ENCODE measurements around the gene PRDM11.

The PRDM11 gene

DNA sequence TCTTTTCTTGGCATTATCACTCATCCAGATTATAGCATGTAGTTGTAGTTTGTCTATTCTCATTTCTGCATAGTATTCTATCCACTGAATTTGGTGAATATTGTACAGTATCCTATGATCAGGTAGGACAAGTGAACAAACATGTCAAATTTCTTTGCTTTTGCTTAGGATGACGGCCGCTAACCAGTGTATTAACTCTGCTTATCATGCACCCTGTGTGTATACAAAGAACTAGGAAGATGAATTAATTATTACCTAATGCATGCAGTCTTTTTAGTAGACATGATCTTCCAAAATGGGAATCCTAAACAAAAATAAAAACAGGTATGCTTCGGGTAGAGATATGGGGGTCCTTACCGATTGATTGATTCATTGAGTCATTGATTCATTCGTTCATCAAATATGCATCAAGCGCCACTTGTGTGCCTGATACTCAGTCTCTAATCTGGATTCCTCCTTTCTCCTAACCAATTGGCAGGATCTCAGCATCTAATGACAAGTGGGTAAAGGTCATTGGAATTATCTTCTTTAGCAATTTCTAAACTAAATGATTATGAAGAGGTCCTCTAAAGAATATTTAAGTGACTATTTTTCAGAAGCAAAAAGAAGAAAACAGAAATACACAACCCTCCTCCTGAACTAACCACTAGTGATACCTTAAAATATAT lies 27.9 kb downstream of the PRDM11 start:
- DNase-seq (ENCODE audit: low read depth) = no peak

DNA sequence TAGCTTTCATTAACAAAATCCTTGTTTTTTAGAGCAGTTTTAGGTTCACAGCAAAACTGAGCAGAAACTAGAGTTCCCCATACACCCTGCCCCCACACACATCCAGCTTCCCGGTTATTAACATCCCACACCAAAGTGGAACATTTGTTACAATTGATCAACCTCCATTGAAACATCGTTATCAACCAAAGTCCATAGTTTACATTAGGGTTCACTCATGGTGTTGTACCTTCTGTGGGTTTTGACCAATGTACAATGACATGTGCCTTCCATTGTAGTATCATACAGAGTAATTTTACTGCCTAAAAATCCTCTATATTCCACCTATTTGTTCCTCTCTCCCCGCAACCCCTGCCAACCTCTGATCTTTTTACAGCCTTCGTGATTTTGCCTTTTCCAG lies 28.5 kb downstream of the PRDM11 start:
- DNase-seq (ENCODE audit: low read depth) = no peak

DNA sequence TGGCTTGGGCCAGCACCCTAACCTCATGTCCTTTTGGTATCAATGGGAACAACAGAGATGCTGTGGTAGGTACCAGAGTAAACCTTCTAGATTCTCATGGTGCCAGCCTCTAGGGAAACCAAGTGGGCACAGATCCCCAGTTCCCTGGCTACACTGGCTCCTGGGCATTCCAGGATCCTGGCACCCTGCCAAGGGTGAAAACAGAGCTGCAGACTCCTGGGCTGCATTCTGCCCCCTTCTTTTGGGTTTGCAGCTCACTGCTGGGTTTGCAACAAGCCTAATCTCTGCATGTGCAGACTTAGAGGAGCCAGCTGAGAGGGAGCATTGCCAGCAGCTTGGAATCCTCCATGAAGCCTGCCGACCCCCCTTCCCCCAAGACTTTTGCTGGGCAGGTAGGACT lies 30.6 kb downstream of the PRDM11 start:
- DNase-seq (ENCODE audit: low read depth) = no peak

DNA sequence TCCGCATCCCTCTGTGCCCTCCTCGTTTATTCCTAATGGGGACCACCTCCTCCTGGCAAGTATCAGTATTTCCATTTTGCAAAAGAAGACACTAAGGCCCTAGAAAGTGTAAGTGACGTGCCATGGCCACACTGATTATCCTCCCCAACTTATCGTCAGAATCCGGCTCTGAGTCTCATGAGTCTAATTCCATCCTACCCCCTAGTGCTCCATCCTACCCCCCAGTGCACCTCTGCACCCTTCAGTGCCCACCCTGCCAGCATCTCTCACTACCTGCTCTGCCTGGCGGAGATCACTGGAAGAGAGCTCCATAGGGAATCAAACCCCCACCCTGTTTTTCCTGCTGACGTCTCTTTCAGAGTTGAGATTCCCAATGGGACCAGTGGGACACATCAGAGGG lies 31.8 kb downstream of the PRDM11 start:
- DNase-seq (ENCODE audit: low read depth) = no peak

DNA sequence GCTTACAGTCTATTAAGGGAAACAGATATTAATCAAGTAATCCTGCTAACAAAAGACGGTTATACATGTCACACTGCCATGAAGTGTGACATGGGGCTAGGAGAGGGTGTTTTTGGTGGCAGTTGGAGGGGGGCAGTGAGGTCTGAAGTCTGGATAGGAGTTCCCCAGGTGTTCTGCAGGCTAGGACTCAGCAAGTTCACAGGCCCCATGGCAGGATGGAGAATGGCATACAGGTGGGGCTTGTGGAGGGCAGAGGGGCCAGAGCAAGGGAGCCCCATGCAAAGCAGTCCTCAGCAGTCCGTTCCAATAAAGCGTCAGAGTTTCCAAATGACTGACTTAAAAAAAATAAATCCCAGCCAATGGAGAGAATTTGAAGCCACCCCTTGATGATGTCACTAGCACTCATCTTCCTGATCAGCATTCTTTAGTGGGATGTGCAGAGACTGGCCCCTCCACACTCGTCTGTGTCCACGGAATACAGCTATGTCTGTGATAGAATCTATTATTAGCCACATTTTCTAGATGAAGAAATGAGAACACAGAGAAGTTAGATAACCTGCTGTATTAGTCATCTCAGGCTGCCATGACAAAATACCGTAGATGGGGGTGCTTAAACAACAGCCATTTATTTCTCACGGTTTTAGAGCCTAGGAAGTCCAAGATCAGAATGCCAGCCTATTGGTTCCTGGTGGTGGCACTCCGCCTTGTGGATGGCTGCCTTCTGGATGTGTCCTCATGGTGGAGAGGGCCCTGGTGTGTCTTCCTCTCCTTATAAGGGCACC lies 32.6 kb downstream of the PRDM11 start:
- no peak for DNase-seq (ENCODE audit: low read depth)

DNA sequence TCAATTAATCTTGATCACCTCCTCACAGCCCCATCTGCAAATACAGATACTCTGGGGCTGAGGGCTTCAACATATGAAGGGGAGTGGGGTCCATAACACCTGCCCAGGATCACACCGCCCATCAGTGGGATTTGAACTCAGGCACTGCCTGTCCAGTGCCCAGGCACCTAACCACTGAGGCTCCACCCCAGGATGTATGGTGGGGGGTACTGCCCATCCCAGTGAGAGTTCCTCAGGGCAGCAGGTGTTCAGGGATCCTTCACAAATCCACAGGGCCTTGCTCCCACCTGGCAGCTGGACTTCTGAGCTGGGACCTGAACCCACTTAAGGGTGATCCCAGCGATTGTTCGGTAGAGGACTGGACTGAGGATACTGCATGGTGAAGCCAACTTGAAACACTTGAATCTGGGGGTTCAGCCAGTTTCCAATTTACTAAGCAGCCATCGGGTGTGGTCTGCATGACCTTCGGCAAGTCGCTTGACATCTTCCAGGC lies 33.3 kb downstream of the PRDM11 start:
- no peak for DNase-seq (ENCODE audit: low read depth)

DNA sequence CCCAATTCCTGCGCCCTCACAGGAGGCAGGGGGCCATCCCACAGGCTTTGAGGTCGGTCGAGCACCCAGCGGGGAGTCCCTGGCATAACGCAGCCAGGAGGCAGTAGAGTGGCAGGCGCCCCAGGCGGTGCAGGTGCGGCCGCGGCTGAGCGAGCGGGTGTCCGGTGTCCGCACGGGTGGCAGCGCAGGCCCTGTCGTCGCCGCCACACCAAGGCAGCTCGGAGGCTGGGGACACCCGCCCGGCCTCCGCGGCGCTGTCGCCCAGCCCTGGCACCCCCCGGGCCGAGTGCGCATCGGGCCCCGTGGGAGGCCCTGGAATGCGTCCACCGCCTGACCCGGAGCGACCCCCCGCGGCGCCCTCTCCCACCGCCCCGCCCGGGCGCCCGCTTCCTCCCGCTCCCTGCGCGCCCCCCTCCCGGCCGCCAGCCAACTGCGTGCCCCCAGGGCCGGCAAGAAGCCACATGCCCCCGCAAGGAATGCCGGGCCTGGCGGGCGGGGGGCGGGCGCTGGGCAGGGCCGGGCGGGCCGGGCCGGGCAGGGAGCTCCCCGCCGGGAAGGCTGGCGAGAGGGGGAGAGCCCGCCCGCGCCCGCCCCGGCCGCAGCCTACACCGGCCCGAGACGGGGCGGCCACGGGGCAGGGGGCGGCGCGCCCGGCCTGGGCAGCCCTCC lies 33.9 kb downstream of the PRDM11 start:
- DNase-seq (ENCODE audit: low read depth) = no peak

DNA sequence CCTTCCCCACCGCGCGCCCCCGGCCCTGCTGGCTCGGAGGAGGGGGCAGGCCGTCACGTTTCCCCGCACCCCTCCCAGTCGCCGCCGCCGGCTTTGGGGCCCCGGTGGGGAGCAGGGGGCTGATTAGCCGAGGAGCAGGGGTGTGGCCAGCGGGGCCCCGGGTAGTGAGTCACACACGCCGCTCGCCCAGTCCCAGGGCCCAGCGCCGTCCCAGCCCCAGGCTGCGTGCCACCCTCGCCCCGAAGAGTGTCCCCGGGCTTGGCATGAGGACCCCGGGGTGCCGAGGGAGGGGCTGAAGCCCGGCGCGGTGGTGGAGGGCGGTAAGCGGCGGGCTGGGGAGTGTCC lies 34.4 kb downstream of the PRDM11 start:
- DNase-seq (ENCODE audit: low read depth) = peak; percentile 7

DNA sequence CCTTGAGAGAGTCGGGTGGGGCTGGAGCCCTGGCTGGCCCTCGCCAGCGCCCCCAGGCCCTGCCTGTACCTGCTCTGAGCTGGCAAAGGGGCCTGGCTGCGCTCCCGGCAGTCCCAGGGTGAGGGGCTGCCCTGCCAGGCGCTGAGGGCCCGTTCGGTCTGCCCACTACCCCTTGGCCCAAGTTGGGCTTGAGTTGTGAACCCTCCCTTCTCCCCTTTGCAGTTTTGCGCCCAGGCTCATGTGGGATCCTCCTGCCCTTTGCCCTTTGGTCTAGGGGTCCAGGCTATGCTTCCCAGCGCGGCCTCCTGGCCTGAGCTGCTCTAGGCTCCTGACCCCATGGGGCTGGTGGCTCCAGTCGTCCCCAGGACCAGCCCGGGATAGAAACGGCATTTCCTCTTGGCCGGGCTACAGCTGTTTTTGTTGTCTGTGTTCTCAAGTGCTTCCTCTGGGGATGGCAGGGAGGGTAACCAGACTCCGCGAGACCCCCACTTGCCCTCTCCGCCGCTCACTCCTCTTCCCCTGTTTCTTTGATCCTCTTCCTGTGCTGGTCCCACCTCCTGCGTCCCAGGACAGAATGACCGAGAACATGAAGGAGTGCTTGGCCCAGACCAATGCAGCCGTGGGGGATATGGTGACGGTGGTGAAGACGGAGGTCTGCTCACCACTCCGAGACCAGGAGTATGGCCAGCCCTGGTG lies 34.9 kb downstream of the PRDM11 start:
- no peak for DNase-seq (ENCODE audit: low read depth)

DNA sequence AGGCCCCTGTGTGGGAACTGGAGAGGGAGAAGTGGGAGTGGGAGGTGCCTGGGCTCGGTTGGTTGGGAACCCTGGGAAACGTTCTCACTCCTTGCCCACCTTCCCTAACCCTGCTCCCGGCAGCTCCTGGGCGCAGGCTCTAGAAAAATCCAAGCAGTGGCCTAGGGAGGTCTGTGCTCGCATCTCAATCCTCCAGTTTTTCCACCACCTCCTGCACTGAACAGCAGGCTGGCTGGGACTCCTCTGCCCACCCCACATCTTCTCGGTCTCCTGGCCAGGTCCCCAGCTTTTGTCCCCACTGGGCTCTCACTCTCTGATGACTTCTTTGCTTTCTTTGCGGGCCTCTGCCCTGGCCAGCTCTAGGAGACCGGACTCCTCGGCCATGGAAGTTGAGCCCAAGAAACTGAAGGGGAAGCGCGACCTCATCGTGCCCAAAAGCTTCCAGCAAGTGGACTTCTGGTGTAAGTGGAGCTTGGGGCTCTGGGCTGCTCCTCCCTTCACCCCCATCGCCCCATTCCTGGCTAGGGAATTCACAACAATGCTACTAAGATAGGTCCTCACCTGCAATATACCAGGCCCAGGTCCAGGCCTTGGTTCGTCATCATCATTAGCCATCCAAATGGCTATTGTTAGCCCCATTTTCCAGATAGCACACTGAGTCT lies 35.6 kb downstream of the PRDM11 start:
- no peak for DNase-seq (ENCODE audit: low read depth)

DNA sequence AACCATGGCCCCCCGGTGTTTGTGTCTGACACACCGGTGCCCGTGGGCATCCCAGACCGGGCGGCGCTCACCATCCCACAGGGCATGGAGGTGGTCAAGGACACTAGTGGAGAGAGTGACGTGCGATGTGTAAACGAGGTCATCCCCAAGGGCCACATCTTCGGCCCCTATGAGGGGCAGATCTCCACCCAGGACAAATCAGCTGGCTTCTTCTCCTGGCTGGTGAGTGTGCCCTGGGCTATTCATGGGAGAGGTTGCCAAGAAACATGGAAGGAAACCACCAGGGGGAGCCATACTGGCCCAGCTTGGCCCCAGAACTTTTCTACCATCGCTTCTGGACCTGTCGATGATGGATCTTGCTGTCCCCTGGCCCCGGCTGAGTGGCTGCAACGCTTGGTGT lies 36.5 kb downstream of the PRDM11 start:
- no peak for DNase-seq (ENCODE audit: low read depth)

DNA sequence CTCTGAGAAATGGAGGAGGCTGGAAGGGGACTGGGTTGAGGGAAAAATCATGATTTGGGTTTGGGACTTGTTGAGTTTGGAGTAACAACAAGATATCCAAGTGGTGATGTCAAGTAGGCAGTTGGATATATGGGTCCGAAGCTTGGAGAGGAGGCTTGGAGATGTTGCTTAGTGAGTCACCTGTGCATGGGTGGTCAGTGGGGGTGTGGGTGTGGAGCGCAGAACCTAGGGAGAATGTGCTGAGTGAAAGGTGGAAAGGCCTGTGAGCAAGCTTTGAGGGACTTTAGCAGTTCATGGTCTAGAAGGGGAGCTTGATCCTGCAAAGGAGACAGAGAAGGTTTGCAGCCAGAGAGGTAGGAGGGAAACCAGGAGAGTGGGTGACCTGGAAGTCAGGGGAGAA lies 38.2 kb downstream of the PRDM11 start:
- no peak for DNase-seq (ENCODE audit: low read depth)

DNA sequence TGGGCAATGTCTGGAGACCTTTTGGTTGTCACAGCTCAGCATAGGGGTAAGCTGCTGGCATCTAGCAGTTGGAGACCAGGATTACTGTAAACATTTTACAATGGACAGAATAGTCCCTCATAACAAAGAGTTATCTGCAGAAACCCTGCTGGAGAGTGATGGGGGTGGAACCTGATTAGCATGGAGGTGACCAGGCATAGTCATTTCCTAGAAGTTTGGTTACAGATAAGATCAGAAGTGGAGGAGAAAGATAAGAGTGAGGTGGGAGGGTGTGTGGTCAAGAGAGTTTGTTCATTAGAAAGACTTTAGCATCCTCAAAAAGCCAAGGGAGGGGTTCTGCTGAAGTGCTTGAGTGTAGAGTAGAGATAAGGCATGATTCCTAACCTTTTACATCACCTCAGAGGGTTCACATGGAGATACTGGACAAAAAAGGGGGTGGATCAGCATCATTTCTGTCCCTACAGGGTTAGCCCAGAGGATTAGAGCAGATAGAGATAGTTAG lies 38.8 kb downstream of the PRDM11 start:
- no peak for DNase-seq (ENCODE audit: low read depth)

DNA sequence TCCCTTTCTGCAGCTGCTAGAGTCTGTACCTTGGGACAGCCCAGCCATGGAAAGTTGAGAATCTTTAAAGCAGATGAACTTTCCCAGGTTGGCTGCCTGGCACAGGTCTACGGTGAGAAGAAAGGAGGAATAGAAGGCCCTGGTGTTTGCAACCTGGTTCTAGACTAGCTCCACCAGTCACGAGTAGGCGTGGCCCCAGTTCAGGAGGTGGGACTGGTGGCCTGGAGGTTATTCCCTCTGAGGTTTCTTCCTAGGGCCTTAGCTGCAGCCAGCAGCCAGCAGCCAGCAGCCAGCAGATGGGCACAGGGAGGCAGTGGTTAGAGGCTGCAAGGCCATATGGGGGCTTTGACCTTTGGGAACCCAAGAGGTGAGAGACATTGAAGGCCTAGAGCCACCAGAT lies 40.9 kb downstream of the PRDM11 start:
- DNase-seq (ENCODE audit: low read depth) = no peak

DNA sequence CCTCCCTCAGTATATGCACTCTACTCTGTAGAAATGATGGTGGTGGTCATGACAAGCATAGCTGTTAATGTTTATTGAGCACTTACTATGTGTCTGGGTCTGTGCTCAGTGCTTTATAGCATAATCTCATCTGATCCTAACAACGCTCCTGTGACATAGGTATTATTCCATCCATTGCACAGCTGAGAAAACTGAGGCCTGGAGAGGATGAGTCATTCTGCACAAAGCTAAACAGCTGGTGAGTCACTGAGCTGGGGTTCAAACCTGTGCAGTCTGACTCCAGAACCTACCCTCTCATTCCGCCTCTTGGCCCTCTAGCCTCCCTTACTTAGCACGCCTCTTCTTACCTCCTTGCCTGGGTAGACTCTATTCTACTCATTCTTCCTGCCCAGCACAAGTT lies 41.7 kb downstream of the PRDM11 start:
- DNase-seq (ENCODE audit: low read depth) = no peak

DNA sequence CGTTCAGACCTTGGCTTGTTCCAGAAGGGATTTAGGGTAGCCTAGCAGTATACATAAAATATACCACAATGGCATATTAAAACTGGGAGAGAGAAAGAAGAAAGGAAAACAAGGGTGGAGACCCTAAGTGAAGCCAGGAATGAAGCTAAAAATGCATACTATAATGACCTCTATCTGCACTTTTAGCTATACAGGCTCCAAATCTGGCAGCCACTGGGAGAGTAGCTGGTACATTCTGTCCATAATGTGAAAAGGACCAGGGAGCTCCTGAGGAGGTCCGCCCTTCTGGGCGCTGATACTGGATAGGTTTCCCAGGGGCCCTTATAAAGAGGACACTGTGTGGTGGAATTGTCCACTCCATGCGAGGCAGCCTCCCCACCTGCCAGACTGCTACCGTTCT lies 42.8 kb downstream of the PRDM11 start:
- no peak for DNase-seq (ENCODE audit: low read depth)

DNA sequence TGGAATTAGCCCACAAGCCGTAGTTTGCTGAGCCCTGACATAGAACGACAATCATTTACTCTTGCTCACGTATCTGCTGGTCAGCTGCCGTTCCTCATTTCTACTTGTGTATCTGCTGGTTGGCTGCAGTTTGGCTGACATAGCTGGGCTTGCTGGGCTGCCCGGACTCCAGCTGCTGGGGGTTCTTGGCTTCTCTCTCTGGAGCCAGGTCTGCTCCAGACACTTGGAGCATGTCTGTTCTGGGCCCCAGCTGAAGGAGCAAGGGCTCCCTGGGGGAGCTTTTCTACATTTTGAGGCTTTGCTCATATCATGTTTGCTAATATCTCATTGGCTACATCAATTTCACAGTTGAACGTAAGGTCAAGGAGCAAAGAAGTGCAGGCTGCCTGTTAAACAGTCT lies 47.3 kb downstream of the PRDM11 start:
- DNase-seq (ENCODE audit: low read depth) = no peak

DNA sequence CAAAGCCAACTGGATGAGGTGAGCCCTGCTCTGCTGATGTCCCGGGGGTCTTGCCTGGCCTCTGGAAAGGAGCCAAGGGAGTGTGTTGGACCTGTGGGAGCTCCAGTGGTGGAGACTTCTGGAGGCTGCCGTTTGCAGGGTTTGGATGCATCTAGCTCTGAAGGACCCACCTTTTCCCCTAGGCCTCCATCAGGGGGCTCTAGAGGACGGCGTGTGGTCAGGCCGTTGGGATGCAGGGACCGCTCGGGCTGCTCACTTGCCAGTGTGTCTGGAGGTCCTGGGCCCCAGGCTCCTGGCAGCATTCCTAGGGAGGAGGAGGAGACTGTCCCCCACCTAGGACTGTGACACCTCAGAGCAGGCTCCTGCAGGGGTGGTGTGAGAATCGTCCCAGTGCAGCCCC lies 58.3 kb downstream of the PRDM11 start:
- no peak for DNase-seq (ENCODE audit: low read depth)

DNA sequence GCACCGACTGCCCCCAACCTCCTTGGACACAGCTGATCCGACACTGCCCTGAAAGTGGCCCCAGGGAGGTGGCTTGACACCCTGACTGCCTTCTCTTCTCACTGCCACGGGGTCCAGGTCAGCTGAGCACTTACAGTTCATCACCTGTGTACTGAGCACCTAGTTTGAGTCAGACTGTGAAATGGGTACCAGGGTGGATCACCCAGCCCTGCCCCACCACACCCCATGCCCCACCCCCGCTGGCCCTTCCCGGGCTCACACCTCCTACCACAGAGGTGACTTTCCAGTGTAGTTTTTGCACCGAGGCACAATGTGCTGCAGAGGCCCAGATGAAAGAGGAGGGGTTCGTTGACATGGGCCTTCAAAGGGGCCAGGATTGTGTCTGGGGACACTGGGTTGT lies 59.5 kb downstream of the PRDM11 start:
- no peak for DNase-seq (ENCODE audit: low read depth)

DNA sequence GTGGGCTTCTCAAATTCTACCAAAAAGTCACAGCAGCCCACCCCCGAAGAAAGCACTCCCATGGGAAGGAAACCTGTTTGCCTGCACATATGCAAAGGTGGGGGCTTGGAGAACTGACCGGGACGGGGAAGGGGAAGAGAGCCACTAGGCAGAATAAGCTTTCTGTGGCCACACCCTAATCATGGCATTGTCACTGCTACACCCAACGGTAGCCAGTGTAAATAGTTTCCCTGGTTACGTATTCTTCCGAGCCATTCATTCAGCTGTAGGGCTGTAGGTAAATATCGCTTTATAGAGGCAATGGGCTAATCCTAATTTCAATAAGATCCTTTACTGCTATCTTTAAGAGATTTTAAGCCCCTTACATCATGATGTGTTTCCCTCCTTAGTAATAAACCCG lies 61.7 kb downstream of the PRDM11 start:
- no peak for DNase-seq (ENCODE audit: low read depth)

DNA sequence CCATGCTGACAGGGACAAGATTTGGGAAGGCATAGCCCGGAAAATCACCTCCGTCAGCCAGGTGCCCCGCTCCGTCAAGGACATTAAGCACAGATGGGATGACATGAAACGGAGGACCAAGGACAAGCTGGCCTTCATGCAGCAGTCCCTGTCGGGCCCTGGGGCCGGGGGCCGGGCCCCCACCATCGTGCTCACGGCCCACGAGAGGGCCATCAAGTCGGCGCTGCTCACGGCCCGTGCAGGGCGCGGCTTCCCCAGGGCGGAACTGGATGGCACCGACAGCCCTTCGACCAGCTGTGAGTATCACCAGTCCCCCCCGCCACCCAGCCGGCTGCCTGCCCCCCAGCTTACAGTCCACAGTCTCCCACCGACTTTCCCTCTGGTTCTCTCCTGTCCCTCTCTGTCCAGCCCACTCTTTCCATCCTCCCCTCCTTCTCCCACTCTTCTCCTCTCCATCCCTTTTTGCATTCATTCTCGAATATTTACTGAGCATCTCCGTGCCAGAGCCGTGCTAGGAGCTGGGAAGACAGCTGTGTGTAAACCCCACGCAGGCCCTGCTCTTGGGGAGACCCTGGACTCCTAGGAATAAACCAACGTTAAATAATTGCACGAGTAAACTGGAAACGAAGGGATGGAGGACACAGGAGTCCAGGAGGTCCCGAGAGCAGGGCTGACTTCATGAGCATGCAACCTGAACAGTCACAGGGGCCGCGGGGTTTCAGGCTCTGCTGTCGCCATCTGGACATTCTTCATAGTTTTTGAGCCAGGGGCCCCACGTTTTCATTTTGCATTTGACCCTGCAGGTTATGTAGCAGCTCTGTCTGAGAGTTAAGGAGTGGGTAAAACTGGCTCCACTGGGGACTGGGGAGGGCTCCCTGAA lies 62.8 kb downstream of the PRDM11 start:
- DNase-seq (ENCODE audit: low read depth) = no peak
